NCI-H1048 (cell line): ENCODE results near the gene OPCML.

Experiments used
- DNase-seq: peaks from one replicate; lab custom pipeline; 2025; lab: John Stamatoyannopoulos, UW

OPCML gene

DNA sequence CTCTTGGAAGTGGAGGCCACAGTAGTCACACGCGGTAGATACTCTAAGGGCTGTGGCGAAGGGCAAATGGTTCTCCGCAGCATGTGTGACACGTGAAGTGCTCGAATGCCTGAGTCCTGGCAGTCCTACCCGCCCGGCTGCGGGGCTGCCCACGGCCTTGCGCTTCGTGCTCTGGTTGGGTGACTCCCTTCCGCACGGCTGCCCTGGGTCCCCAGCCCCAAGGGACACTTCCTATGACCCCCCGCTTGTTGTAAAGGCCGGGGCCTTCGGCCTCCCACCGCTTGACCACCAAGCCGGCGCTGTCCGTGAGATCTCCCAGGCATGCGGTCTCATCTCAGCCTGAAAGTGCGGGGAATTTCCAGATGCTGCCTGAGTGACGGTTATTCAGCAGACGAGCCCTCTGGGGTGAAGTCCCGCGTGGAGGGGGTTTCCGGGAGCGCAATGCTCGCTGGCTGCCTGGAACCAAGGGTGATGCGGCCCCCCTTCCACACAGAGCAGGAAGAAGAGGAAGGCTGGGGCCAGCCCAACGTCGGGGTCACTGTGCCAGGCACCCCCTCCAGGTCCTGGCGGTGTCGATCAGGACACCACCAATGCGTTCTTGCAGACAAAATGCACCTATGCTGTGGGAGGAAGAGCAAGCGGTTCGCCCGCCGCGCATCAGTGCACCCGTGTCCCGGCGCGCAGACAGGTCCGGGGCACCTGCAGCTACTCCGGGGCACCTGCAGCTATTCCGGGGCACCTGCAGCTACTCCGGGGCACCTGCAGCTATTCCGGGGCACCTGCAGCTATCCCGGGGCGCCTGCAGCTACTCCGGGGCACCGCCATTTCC, 171.2 kb downstream of the OPCML start:
- DNase-seq, result no peak

DNA sequence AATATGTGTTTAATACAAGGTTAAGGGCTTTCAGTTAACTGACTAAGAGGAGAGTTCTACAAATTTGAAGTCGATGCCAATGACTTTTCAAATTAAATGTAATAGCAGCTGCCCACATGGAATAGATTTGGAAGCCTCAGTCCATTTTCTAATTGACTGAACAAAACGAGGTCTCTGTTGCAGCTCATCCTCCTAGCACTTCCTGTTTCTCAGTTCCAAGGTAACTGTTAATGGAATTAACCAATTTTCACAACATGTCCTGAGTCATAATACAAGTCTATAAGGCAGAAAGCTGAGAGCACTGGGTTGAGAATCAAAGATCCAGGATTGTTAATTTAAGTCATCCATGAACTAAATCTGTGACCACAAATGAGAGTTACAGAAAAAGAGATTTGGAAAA, 177.2 kb downstream of the OPCML start:
- no peak for DNase-seq

DNA sequence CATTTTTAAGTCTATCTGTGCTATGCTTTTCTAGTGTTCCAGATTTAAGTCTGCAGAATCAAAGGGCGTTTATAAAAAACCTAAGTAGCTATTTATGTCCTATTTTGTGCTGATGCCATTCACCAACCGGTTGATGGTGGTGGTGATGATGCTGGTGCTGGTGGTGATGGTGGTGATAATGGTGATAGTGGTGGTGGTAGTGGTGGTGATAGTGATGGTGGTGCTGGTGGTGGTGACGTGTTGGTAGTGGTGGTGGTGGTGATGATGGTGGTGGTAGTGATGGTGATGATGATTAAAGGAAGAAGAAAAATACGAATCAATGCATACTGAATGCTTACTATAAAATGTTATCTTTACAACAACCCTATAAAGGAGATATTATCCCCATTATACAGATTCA, 178.2 kb downstream of the OPCML start:
- DNase-seq, result no peak

- DNase-seq, result no peak
These were observed 182.3 kb downstream of the OPCML start for GRCh38 chr11:133350045-133350444.

GRCh38 chr11:133347988-133348387, 184.3 kb downstream of the OPCML start:
- no peak for DNase-seq

- no peak for DNase-seq
These were observed 186.2 kb downstream of the OPCML start for GRCh38 chr11:133346137-133346536.

GRCh38 chr11:133343951-133344350, 188.3 kb downstream of the OPCML start:
- DNase-seq, result no peak

DNA sequence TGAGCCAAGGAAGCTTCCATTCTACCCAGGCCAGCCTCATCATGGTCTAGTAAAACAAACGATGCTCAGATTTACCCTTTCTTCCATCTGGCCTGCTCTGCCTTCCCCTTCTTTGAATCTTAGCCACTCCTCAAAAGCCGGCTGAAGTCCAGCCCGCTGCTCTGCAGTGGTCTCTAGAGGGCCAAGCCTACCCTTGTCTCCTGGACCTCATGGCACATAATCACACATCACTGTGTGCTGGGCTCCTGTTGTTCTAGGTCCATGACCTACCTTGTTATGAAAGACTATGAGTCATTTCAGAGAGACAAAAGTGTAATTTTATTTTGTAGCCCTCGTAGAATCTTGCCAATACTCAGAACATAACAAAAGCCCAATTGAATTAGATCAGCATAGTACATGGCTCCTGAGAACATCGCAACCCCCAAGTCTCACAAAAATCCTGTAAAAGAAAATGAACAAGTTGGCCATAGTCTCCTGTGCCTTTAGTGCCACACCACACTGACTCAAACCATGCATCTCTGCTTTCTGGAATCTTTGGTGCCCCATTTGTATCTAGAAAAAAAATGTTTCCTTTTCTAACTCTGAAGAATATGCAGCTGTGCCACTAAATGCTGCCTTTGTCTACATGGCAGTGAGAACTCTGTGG, 192.7 kb downstream of the OPCML start:
- no peak for DNase-seq

GRCh38 chr11:133338588-133338987, 193.7 kb downstream of the OPCML start:
- no peak for DNase-seq

DNA sequence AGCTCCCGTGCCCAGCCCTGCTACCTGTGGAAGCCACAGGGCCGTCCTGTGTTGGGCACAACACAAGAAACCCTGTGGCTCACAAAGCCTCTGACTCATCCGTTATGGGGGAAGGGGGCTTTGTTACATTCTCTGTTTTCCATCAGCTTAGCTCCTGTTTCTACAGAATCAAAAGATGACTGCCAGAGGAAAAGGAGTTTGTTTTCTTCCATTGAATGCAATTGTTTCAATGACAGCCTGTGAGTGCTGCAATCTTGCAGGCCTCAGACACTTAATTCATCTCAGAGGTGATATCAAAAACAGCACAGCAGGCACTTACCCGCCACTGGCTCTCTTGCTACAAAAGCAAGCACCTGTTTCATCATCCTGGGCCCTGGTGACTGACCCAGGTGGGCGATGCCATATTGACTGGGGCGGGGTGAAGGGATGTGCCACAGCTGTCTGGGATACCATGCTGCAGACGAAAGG, 194.3 kb downstream of the OPCML start:
- DNase-seq, result no peak

DNA sequence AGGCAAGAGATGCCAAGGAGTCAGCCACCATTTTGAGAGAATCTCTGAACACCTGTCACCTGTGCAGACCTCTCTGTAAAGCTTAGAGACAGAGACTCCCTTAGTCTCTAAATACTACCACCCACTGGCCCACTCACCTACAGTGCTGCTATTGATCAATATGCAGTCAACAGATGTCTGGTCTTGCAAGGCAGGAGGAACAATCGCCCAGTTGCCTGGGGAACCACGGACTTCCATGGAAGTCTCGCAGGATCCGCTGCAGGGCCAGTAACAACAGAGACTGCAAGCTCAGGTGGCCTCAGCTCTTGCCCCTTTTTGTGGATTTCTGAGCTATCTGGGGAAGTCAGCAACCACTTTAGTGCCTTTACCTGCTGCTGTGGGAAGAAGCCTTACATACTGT, 195.1 kb downstream of the OPCML start:
- no peak for DNase-seq

DNA sequence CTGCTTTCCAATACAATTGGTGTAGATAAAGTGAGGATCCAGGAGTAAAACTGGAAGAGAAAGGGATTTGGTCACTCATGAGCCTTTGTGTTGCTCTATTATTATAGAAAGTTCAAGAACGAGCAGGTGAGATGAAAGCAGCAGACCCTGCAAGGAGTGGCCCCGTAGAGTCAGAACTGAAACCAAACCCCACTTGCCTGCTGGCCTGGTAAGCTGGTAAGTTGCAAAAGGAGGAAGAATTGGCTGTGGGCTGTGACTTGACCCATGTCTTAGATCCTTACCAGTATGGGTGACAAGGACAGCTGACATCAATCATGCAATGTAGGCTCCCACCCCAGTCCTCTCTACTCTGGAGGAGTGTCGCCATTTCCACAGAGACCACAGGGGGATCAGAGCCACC, 201.3 kb downstream of the OPCML start:
- no peak for DNase-seq

DNA sequence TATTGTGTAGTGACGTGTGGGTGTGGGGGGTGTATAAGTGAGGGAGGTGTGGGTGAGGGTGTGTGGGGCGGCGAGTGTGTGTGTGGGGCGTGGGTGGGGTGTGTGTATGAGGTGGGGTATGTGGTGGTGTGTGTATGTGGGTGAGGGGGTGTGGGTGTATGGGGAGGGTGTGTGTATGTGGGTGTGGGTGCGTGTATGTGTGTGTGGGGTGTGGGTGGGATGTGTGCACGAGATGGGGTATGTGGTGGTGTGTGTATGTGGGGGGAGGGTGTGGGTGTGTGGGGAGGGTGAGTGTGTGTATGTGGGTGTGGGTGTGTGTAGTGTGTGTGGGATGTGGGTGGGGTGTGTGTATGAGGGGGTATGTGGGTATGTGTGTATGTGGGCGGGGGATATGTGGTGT, 205.5 kb downstream of the OPCML start:
- no peak for DNase-seq

DNA sequence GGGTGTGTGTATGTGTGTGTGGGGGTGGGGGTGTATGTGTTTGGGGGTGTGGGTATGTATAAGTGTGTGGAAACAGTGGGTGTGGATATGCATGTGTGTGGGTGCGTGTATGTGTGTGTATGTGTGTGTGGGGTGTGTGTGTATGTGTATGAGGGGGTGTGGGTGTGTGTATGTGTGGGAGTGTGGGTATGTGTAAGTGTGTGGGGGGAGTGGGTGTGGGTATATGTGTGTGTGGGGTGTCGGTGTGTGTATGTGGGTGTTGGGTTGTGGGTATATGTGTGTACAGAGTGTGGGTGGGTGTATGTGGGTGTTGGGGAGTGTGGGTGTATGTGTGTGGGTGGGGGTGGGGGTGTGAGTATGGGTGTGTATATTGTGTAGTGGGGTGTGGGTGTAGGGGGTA, 206.0 kb downstream of the OPCML start:
- DNase-seq, result no peak

GRCh38 chr11:133325711-133326110, 206.6 kb downstream of the OPCML start:
- no peak for DNase-seq

DNA sequence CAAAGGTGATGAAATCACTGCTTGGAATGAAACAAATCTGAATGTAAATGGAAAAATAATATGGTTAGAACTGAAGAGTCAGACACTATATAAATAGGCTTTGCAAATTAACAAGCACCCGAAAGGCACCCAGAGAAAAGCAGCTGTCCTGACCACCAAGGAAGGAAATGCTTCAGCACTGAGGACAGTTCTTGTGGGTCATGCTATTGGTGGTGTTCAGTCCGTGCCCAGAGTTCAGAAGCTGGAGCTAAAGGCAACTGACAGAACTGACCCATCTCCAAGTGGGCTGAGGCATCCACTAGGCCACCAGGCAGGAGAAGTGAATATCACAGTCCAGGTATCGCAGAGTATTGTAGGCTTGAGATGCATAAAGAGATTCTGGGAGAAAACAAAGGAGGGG, 208.9 kb downstream of the OPCML start:
- no peak for DNase-seq

- DNase-seq, result no peak
These were observed 214.1 kb downstream of the OPCML start for GRCh38 chr11:133318221-133318620.

GRCh38 chr11:133311230-133311629, 221.1 kb downstream of the OPCML start:
- DNase-seq, result no peak

- DNase-seq, result no peak
These were observed 226.3 kb downstream of the OPCML start for GRCh38 chr11:133306019-133306418.

GRCh38 chr11:133305208-133305956, 226.9 kb downstream of the OPCML start:
- no peak for DNase-seq

GRCh38 chr11:133303262-133303661, 229.0 kb downstream of the OPCML start:
- DNase-seq, result no peak

DNA sequence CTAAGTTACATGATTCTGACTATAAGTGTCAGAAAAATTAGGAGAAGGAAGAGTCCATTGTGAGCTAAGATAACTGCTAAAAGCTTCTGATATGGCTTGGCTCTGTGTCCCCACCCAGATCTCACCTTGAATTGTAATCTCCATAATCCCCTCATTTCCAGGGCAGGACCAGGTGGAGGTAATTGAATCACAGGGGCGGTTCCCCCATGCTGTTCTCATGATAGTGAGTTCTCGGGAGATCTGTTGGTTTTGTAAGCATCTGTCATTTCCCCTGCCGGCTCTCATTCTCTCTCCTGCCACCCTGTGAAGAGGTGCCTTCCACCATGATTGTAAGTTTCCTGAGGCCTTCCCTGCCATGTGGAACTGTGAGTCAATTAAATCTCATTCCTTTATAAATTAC, 230.2 kb downstream of the OPCML start:
- DNase-seq, result no peak

DNA sequence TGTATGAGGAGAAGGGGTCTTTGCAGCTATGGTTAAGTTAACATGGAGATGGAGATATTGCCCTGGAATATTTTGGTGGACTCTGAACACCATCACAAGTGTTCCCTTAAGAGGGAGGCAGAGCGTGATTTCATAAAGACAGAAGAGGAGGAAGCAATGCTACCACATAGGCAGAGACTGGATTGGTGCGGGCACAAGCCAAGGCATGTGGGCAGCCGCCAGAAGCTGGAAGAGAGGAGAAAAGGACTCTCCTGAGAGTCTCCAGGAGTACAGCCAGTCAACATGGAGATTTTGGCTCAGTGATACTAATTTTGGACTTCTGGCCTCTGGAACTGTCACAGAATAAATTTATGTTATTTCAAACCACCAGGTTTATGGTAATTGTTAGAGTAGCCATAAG, 231.6 kb downstream of the OPCML start:
- DNase-seq, result no peak
